HUES48 (cell line): ENCODE measurements around the gene SSUH2.
"Not testable (repeated sequence)": the region's sequence is repeated elsewhere in the genome, so short reads cannot be mapped to it uniquely, and the experiment has no call there.

ENCODE experiments used
- H3K27ac ChIP-seq: one replicate; pipeline ENCODE4 v1.7.0; 2013; ENCODE audit warnings: low read depth, low read length, inconsistent platforms
- H3K27me3 ChIP-seq: 2 replicates; pipeline ENCODE4 v1.6.1; 2013; ENCODE audit warnings: mild to moderate bottlenecking, low read length; ENCODE audit not compliant: control insufficient read depth, insufficient read depth
- H3K36me3 ChIP-seq: 2 replicates; pipeline ENCODE4 v1.6.1; 2013; ENCODE audit warnings: low read length; ENCODE audit not compliant: control insufficient read depth, insufficient read depth
- H3K4me1 ChIP-seq: 2 replicates; pipeline ENCODE4 v1.6.1; 2013; ENCODE audit warnings: mild to moderate bottlenecking, low read length; ENCODE audit not compliant: control insufficient read depth, insufficient read depth
- H3K4me3 ChIP-seq: 2 replicates; pipeline ENCODE4 v1.5.1; 2013; ENCODE audit warnings: mild to moderate bottlenecking, low read depth, low read length
- H3K9ac ChIP-seq: 2 replicates; pipeline ENCODE4 v1.6.1; 2013; ENCODE audit warnings: mild to moderate bottlenecking, low read depth, low read length, moderate library complexity
- H3K9me3 ChIP-seq: 2 replicates; pipeline ENCODE4 v1.6.1; 2013; ENCODE audit warnings: low read length; ENCODE audit not compliant: control insufficient read depth, insufficient read depth

Gene SSUH2

DNA sequence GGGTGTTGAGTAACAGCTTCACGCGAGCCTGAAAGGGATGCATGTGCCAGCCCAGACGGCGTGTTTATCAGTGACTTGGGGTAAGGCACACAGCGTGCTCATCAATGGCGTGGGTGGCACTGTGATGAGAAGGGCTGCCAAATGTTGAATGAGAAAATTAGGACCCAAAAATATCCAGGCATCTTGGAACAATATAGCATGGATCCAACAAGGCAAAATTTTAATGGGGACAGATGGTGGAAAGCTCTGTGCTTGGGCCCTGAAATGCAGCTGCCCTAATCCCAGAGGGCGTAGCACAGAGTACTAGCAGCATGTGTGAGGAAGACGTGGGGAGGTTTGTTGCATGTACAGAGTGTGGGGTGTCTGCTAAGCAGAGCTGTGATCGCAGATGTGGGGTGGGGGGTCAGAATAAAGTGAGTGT lies 48.9 kb downstream of the SSUH2 start:
- no peaks in the 10 kb centered on the region for H3K9me3 ChIP-seq
- H3K9ac ChIP-seq = no peak overlapping the region
- no peaks in the 10 kb centered on the region for H3K27me3 ChIP-seq
- no peaks in the 10 kb centered on the region for H3K4me1 ChIP-seq
- H3K4me3 ChIP-seq = no peak overlapping the region
- H3K27ac ChIP-seq = no peak overlapping the region
- H3K36me3 ChIP-seq = no peaks in the 10 kb centered on the region

DNA sequence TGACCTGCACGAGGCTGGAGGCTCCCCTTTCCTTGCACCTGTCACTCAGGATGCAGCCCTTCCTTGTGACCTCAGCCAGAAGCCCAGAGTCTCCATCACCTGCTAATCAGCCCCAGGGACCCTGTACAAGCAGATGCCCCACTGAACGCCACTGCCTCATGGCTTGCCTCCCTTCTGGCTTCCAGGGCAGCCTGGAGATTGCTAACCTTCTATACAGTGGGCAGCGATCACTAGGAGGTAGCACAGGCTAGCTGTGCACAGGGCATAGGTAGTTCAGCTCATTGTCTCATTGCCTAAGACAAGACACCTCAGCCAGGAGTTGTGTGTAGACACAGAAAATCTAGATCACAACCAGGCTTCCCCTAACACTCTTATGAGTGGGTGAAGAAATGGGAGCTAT lies 49.3 kb downstream of the SSUH2 start:
- H3K4me1 ChIP-seq = no peaks in the 10 kb centered on the region
- no peaks in the 10 kb centered on the region for H3K9me3 ChIP-seq
- no peak overlapping the region for H3K9ac ChIP-seq
- no peak overlapping the region for H3K4me3 ChIP-seq
- no peaks in the 10 kb centered on the region for H3K27me3 ChIP-seq
- no peaks in the 10 kb centered on the region for H3K36me3 ChIP-seq
- H3K27ac ChIP-seq = no peak overlapping the region

DNA sequence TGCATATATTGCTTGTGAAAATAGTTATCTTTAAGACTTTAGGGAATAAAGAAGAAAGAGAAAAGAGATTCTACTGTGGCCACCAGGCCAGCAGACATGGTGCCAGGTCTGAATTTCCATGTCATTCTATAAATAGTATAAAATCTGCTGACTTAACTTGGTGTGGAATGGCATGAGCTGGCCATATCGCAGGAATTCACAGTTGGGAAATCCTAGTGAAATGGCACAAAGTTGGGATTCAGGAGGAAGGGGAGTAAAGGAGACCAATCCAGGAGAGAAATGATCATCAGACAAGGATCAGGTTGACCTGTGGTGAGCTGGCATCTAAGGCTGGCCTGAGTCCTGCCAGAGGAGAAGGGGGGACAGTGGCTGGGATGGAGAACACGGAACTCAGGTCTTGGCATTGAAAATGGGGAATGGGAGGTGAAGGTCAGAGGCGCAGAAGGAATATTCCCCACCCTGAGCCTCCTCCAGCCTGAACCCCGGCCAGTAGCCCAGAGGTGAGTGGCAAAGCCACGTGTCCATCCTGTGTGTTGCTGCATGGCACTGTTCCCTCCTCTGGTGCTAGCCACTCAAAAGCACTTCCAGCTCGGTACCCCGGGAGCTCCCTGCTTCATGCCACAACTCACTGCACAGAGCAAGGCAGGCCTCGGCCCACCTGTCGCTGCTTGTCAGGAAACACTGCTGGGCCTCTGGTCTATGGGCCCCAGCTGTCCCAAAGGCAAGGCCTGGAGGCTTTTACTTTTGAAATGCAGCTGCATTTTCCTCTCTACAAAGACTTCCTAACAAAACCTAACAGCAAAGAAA lies 51.4 kb downstream of the SSUH2 start:
- Histone ChIP-seq H3K4me3 (no peak overlapping the region), H3K27ac (no peak overlapping the region), H3K9ac (no peak overlapping the region), H3K27me3 (no peaks in the 10 kb centered on the region), H3K4me1 (no peaks in the 10 kb centered on the region), H3K9me3 (no peaks in the 10 kb centered on the region), H3K36me3 (no peaks in the 10 kb centered on the region)

DNA sequence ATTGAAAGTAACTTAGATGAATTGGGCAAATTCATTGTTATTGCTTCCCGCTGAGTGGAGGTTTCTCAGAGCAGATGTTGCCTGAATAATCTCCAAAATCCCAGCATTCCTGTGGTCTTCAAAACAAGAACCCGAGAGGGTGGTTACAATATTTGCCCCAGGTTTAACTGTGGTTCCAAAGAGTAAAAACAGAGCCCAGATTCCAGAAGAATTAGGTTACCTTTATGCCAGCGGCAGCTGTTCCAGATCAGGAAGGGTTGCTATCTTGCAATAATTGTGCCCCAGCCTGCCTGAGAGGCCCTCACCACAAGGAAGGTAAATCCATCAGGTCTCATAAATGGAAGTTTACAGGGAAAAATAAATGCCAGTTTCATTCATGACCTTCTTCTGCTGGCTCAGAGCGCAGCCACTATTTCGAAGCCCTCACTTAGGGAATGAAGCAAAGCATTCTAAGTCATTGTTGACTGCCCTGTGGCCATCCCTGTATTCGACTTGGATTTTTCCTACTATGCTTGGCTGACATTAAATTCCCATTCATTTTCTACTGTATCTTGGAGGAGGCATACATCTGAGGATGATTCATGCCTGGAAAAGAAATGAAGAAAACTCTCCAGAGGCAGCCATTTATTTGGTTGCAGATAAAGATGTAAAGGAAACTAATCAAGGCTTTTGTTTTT lies 54.6 kb downstream of the SSUH2 start:
- H3K4me3 ChIP-seq = no peak overlapping the region
- no peaks in the 10 kb centered on the region for H3K4me1 ChIP-seq
- H3K27ac ChIP-seq = no peak overlapping the region
- H3K9me3 ChIP-seq = no peaks in the 10 kb centered on the region
- no peak overlapping the region for H3K9ac ChIP-seq
- H3K36me3 ChIP-seq = no peaks in the 10 kb centered on the region
- H3K27me3 ChIP-seq = no peaks in the 10 kb centered on the region

DNA sequence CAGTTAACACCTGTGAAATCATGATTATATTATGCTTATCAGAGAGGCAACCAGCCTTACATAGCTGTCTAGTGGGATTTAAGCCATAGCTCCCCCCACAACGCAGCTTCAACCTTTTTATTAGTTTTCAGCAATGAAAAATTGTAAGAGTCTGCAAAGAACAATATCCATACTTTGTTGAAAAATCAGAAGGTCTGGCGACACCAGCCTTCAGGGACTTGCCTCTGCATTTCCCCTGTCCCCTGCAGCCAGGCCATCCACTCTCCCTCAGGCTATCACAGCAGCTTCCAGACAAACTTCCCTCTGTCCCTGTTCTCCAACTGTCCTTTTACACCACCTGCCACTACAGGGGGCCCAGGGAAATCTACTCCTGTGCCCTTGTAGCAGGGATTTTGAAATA lies 59.9 kb downstream of the SSUH2 start:
- H3K4me1 ChIP-seq = no peaks in the 10 kb centered on the region
- no peak overlapping the region for H3K4me3 ChIP-seq
- no peaks in the 10 kb centered on the region for H3K36me3 ChIP-seq
- H3K27me3 ChIP-seq = no peaks in the 10 kb centered on the region
- no peaks in the 10 kb centered on the region for H3K9me3 ChIP-seq
- no peak overlapping the region for H3K9ac ChIP-seq
- H3K27ac ChIP-seq = no peak overlapping the region

DNA sequence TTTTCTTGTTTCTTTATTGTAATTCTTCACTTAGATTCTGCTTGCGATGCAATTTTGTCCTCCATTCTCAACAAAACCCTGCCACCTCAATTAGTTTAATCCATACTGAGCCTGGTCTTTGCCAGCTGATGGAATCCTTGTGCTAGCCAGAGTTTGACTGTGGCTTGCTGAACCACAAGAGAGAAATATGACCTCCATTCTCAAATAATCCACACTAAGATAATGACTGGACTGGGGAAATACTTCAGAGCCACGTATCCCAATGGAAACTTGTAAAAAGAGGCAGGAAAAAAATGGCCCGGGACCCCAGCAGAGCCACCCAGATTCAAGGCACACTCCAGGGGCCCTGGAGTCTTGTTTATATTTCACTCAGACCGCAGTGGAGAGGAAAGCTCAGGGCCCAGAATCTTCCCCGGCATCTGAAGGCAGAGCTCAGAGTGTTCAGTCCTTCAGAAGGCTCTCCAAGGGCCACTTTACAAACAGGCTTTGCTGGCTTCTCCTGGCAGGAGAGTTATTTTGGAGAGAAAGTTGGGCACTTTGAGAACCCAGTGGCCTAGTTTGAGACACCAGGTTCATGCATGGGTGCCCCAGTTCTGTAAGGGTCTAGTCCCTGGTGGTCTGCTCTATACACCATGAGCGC lies 62.7 kb downstream of the SSUH2 start:
- no peaks in the 10 kb centered on the region for H3K4me1 ChIP-seq

DNA sequence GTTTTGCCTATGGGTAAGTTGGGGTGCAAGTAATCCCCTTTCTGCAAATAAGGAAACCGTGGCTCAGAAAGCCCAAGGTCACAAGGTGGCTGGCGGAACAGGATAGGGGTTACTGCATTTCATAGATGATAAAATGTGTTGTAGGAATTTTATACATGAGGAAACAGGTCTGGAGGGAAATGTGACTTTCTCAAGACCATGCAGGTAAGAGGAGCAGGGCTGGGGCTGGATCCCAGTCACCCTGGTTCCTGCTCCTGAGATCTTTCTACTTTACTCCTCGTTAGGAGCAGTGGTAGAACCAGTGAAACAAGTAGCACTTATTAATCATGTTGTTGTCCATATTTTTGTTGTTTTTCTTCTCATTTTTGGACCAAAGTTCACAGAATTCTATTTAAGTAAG lies 63.2 kb downstream of the SSUH2 start:
- H3K27ac ChIP-seq = no peak overlapping the region
- no peaks in the 10 kb centered on the region for H3K36me3 ChIP-seq
- H3K9ac ChIP-seq = no peak overlapping the region
- no peaks in the 10 kb centered on the region for H3K4me1 ChIP-seq
- H3K4me3 ChIP-seq = no peak overlapping the region
- H3K9me3 ChIP-seq = no peaks in the 10 kb centered on the region
- H3K27me3 ChIP-seq = no peaks in the 10 kb centered on the region

More for the DNA sequence above, 62.7 kb downstream of the SSUH2 start:
- H3K36me3 ChIP-seq = no peaks in the 10 kb centered on the region
- H3K27ac ChIP-seq = no peak overlapping the region
- no peaks in the 10 kb centered on the region for H3K9me3 ChIP-seq
- H3K4me3 ChIP-seq = no peak overlapping the region
- H3K9ac ChIP-seq = no peak overlapping the region
- no peaks in the 10 kb centered on the region for H3K27me3 ChIP-seq

DNA sequence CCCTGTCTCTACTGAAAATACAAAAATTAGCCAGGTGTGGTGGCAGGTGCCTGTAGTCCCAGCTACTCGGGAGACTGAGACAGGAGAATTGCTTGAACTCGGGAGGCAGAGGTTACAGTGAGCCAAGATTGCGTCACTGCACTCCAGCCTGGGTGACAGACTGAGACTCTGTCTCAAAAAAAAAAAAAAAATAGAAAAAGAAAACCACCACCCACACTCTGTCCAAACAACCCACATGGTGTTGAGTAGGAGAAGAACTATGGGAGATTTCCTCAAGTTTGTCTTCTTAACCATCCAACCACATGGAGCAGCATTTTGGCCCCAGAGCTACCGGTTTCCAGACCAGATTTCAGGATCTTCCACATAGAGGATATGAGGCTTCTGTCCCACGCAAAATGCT lies 64.2 kb downstream of the SSUH2 start:
- H3K9me3 ChIP-seq, H3K9ac ChIP-seq, H3K36me3 ChIP-seq, H3K4me3 ChIP-seq, H3K27me3 ChIP-seq, H3K27ac ChIP-seq, H3K4me1 ChIP-seq: not testable (repeated sequence)

DNA sequence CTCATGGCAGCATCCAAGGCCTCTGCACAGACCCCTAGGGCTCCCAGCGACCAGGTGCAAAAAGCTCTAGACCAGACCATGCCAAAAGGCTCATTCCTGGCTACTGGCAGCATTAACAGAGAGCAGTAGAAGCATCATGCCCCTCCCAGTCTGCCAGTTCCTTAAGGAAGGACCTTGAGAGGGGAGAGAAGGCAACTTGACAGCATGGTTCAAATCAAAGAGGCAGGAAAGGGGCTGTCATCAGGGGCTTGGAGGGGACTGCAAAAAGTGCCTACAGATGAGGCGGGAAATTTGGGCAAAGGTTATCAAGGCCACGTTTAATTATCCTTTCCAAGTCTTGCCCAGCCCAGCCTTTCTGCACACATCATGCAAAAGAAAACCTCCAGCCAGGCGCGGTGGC lies 64.7 kb downstream of the SSUH2 start:
- Histone ChIP-seq H3K4me3 (no peak overlapping the region), H3K27ac (no peak overlapping the region), H3K9ac (no peak overlapping the region), H3K36me3 (no peaks in the 10 kb centered on the region), H3K9me3 (no peaks in the 10 kb centered on the region), H3K4me1 (no peaks in the 10 kb centered on the region), H3K27me3 (no peaks in the 10 kb centered on the region)

DNA sequence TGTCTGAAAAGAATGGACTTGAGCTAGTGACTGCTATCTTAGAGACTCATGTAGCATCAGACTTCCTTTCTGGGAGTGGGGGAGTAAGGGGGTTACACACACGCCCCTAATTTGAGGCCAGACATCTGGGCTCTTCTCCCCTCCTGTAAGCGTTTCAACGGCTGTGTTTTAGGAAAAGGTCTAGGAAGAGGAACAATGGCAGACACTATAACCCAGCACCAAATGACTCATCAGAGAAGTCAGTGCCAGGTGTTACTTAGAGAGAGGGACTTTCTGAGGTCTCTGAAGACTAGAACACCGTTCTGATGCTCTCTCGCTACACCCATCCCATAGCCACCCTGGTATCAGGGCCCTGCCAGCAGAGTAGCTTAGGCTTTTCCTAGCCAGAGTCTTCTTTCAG lies 65.5 kb downstream of the SSUH2 start:
- H3K27me3 ChIP-seq = no peaks in the 10 kb centered on the region
- no peak overlapping the region for H3K4me3 ChIP-seq
- no peaks in the 10 kb centered on the region for H3K4me1 ChIP-seq
- H3K36me3 ChIP-seq = no peaks in the 10 kb centered on the region
- H3K27ac ChIP-seq = no peak overlapping the region
- no peak overlapping the region for H3K9ac ChIP-seq
- H3K9me3 ChIP-seq = no peaks in the 10 kb centered on the region

DNA sequence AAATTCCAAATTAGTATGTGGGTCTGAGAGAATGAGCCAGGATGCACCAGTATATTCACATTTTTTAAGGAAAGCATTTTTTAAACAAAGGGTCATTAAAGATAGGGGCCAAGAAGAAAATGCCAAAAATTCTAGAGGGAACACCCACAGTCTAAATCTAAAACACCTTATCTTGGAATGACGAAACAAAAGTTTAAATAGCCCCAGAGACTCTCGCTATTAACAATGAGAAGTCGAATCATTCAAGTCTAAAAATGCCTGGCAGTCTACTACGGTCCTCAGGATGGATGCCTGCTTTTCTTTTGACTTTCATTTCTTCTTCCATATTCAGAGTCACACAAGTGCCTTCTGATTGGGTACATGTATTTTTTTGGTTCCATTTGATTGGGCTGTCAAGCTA lies 66.3 kb downstream of the SSUH2 start:
- Histone ChIP-seq H3K27me3 (no peaks in the 10 kb centered on the region), H3K27ac (no peak overlapping the region), H3K4me1 (no peaks in the 10 kb centered on the region), H3K36me3 (no peaks in the 10 kb centered on the region), H3K9ac (no peak overlapping the region), H3K4me3 (no peak overlapping the region), H3K9me3 (no peaks in the 10 kb centered on the region)
